ENCODE data around the gene GOLGA6L1.
"Not testable (repeated sequence)": the region's sequence is repeated elsewhere in the genome, so short reads cannot be mapped to it uniquely, and the experiment has no call there.

Gene GOLGA6L1

DNA sequence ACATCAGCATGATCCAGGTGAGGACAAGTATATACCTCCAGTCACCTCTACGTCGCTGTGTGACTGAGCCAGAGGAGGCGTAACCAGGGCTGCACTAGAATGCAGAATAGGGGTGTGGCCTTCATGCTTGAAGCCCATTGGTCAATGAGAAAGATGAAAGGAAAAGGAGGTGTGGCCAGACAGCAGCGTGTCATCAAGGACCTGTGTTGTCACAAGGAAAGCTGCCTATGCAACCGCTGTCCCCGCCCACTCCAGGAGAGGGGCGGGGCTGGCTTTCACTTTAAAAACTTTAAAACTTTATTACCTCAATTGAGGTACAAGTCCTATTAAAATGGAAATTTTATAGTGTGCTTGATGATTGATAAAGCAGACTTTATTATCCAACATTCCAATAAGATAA lies at the start of gene GOLGA6L1:
Gene GOLGA6L1 (minus strand): TSS at position 101 of the 400 bp plus-strand sequence. CDS start 91 bp downstream, at position 10.
- DNase-seq (ENCODE audit: low read depth in 2 of 2): not testable (repeated sequence)

GRCh38 chr15:23181201-23181600 lies 44.6 kb upstream of the GOLGA6L1 start:
- not testable (repeated sequence) for DNase-seq (ENCODE audit: low read depth in 2 of 2)

DNA sequence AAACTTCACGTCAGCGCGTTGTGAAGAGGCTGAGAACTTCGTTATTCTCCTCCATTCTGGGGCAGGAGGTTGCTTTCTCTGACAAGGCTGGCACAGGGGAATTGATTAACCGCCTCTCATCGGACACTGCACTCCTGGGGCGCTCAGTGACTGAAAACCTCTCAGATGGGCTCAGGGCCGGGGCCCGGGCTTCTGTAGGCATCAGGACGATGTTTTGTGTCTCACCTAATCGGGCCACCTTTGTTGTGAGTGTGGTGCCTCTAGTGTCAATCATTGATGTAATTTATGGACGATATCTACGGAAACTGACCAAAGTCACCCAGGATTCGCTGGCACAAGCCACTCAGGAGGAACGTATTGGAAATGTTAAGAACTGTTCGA lies 43.9 kb upstream of the GOLGA6L1 start:
- DNase-seq (ENCODE audit: low read depth in 2 of 2): not testable (repeated sequence)

DNA sequence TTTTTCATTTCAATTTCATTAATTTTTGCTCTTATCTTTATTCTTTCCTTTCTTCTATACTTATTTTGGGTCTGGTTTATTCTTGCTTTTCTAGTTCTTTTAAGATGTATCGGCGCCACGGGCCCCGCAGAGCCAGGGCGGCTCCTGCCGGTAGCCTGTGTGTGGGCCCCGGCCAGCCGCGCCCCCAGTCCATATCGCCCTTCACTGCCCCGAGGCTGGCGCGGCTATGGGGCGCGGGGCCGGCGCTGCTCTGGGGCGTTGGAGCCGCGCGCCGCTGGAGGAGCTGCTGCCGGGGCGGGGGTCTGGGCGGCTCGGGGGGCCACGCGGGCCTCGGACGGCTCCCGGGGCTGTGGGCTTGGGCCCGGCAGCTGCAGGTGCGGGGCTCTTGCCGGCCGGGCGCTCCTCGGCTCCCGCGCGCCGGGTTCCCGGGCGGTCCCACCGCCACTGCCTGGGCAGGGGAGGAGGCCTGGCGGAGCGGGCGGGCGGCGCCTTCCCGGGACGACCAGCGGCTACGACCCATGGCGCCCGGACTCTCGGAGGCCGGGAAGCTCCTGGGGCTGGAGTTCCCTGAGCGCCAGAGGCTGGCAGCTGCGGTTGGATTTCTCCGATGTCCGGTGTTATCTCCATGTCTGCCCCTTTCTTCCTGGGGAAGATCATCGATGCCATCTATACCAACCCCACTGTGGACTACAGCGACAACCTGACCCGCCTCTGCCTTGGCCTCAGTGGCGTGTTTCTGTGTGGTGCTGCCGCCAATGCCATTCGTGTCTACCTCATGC lies 43.3 kb upstream of the GOLGA6L1 start:
- not testable (repeated sequence) for DNase-seq (ENCODE audit: low read depth in 2 of 2)

DNA sequence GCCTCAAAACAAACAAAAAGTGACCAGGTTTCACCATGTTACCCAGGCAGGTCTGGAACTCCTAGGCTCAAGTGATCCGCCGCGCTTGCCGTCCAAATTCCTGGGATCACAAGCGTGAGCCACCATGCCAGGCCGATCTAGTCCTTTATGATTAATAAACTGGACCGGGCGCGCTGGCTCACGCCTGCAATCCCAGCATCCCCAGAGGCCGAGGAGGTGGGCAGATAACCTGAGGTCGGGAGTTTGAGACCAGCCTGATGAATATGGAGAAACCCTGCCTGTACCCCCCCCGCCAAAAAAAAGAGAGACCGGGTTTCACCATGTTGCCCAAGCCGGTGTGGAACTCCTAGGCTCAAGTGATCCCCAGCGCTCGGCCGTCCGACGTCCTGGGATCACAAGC lies 40.1 kb upstream of the GOLGA6L1 start:
- not testable (repeated sequence) for DNase-seq (ENCODE audit: low read depth in 2 of 2)

GRCh38 chr15:23175606-23176005 lies 39.0 kb upstream of the GOLGA6L1 start:
- not testable (repeated sequence) for DNase-seq (ENCODE audit: low read depth in 2 of 2)

DNA sequence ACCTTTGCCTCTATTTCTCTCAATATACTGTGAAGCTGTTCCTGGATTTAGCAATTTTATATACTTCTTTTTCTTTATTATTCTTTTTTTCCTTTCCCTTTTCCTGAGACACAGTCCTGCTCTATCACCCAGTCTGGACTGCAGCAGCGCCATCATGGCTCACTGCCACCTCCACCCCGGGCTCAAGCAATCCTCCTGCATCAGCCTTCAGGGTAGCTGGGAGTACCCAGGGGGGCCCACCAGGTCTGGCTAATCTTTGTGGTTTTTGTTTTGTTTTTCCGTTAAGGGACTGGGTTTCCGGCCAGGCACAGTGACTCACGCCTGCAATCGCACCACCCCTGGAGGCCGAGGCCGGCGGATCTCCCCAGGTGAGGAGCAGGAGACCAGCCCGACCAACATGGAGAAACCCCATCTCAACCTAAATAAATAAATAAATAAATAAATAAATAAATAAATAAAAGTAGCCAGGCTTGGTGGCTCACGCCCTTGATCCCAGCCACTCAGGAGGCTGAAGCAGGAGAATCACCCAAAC lies 38.1 kb upstream of the GOLGA6L1 start:
- DNase-seq (ENCODE audit: low read depth in 2 of 2): not testable (repeated sequence)

- DNase-seq (ENCODE audit: low read depth in 2 of 2): not testable (repeated sequence)
Observed at GRCh38 chr15:23132787-23133186, 3.8 kb downstream of the GOLGA6L1 start.

- no peak for DNase-seq (ENCODE audit: low read depth in 2 of 2)
Observed at GRCh38 chr15:23118208-23118607, 18.4 kb downstream of the GOLGA6L1 start.

GRCh38 chr15:23095796-23096195 lies 40.8 kb downstream of the GOLGA6L1 start:
- DNase-seq (ENCODE audit: low read depth in 2 of 2): no peak

GRCh38 chr15:23083115-23083514 lies 53.5 kb downstream of the GOLGA6L1 start:
- no peak for DNase-seq (ENCODE audit: low read depth in 2 of 2)

DNA sequence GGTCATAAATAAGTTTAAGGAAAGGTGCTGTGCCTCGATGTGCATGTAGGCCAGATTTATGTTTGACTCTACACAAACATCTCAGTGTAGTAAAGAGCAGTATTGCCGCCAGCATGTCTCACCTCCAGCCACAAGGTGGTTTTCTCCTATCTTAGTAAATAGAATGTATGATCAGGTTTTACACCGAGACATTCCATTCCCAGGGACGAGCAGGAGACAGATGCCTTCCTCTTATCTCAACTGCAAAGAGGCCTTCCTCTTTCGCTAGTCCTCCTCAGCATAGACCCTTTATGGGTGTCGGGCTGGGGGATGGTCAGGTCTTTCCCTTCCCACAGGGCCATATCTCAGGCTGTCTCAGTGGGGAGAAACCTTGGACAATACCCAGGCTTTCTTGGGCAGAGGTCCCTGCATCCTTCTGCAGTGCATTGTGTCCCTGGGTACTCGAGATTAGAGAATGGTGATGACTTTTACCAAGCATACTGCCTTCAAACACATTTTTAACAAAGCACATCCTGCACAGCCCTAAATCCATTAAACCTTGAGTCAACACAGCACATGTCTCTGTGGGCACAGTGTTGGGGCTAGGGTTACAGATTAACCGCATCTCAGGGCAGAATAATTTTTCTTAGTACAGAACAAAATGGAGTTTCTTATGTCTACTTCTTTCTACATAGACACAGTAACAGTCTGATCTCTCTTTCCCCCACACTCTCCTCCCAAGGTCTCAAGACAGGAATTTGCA lies 54.5 kb downstream of the GOLGA6L1 start:
- not testable (repeated sequence) for DNase-seq (ENCODE audit: low read depth in 2 of 2)

GRCh38 chr15:23081271-23081670 lies 55.4 kb downstream of the GOLGA6L1 start:
- DNase-seq (ENCODE audit: low read depth in 2 of 2): no peak

DNA sequence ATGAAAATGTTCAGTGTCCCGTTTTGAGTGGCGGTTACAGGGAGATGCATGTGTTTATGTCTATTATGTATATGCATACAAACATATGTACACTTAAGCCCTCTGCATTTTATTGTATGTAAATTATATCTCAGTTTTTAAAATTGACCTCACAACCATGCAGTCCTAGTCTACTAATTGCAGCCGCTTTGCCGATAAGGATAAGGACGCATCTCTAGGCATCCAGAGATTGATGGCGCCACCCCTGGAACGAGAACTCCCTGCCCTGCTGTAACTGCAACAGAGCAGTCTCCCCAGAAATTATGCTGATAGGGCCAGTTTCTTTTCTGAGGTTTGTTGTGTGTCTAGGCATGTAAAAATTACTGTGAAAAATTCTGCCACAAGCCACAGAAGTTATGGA lies 56.9 kb downstream of the GOLGA6L1 start:
- DNase-seq (ENCODE audit: low read depth in 2 of 2): no peak

All from stimulated activated CD4-positive, alpha-beta T cell treated with anti-CD3 and anti-CD28 coated beads, Interleukin-1b, Interleukin-23, amount 100 ng/mL, for 1 hour (primary cell).